Lower lobe of right lung (tissue), 2 donors: ENCODE results near the gene RAE1. TPM values are rescaled to one million over a fixed set of nuclear protein-coding genes. Genes with fewer than 3 reads are reported as not detected.

Experiments used
- ATAC-seq, 2 donors: fragments of 200-7000 bp; cut with Tn5 transposase; one replicate each; pipeline ENCODE4 v1.9.1; 2020 to 2022; ENCODE audit warnings: mild to moderate bottlenecking in 2 of 2, moderate library complexity in 2 of 2
- DNase-seq: peaks from one replicate; pipeline ENCODE4 v3.0.0-alpha.2; 2020
- H3K27ac ChIP-seq: fragments of 200-600 bp; one replicate; pipeline ENCODE4 v1.8.0; 2022
- H3K27me3 ChIP-seq: fragments of 200-600 bp; one replicate; pipeline ENCODE4 v1.8.0; 2022; ENCODE audit warnings: low read depth
- H3K36me3 ChIP-seq: fragments of 200-600 bp; one replicate; pipeline ENCODE4 v1.8.0; 2022; ENCODE audit warnings: mild to moderate bottlenecking
- H3K4me1 ChIP-seq: fragments of 200-600 bp; one replicate; pipeline ENCODE4 v1.8.0; 2022
- H3K4me3 ChIP-seq: fragments of 200-600 bp; one replicate; pipeline ENCODE4 v1.8.0; 2022; ENCODE audit warnings: mild to moderate bottlenecking
- H3K9me3 ChIP-seq: fragments of 200-600 bp; one replicate; pipeline ENCODE4 v1.8.0; 2022
- CTCF ChIP-seq: fragments of 200-600 bp; IDR thresholded peaks from one replicate; pipeline ENCODE4 v1.8.0; 2022; ENCODE audit warnings: antibody characterized with exemption, mild to moderate bottlenecking
- intact Hi-C: fragments of 100-400 bp; cut with DNase I; formaldehyde crosslinking; loops from one replicate; pipeline ENCODE4 v1.11.0; 2022
- long read RNA-seq: library from polyadenylated mRNA; unstranded; transcript quantifications from one replicate; pipeline ENCODE4 v2.0.0, GENCODE V29; 2021
- total RNA-seq: library from RNA; stranded (reverse); fragmentation: NEBNext Ultra II Directional; extraction: Animal tissue kit (Norgen Biotek cat#: 25700); gene quantifications from one replicate; pipeline ENCODE4 v1.2.1, GENCODE V29; 2021
- donor health status: DM: no; HTN: yes; CAD: no; lungs with severe emphysema.

The RAE1 gene, protein sequence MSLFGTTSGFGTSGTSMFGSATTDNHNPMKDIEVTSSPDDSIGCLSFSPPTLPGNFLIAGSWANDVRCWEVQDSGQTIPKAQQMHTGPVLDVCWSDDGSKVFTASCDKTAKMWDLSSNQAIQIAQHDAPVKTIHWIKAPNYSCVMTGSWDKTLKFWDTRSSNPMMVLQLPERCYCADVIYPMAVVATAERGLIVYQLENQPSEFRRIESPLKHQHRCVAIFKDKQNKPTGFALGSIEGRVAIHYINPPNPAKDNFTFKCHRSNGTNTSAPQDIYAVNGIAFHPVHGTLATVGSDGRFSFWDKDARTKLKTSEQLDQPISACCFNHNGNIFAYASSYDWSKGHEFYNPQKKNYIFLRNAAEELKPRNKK
- total RNA-seq: 20.6 TPM
- long read RNA-seq, transcript RAE1-203 (12 exons, 2,639 nt): major isoform, 47 of 59 reads
- long read RNA-seq, partial matches to known transcripts: 6 of 59 reads
- long read RNA-seq, other reads (novel, unspliced or antisense): 4 of 59 reads

GRCh38 chr20:57351042-57351783 is at the start of gene RAE1:
RAE1 (plus strand) TSS chr20:57351255; CDS start chr20:57354039, 2,784 bp downstream.
- peak within 1 kb of the TSS; percentile 91 for H3K27ac ChIP-seq
- no peak for TF ChIP-seq CTCF
- intact Hi-C loops: no loop called here

GRCh38 chr20:57306747-57307146 is 44.3 kb upstream of the RAE1 start:
- intact Hi-C loops: no loop called here
- H3K4me1 ChIP-seq: no peaks in the 10 kb centered on the region
- TF ChIP-seq CTCF: no peak
- no peak overlapping the region for H3K27ac ChIP-seq
- DNase-seq (no peak), ATAC-seq (no peak)
- no peaks in the 10 kb centered on the region for H3K9me3 ChIP-seq
- peaks cover 13% of the 10 kb centered on the region for H3K27me3 ChIP-seq
- H3K4me3 ChIP-seq: no peak overlapping the region
- H3K36me3 ChIP-seq: no peaks in the 10 kb centered on the region

More at GRCh38 chr20:57351042-57351783, at the start of gene RAE1:
- ATAC-seq (peak; percentile 92 to 97), DNase-seq (peak; percentile 93)
- no peaks in the 10 kb centered on the region for H3K36me3 ChIP-seq
- peak within 1 kb of the TSS; percentile 98 for H3K4me3 ChIP-seq
- H3K9me3 ChIP-seq: no peaks in the 10 kb centered on the region
- H3K27me3 ChIP-seq: no peaks in the 10 kb centered on the region
- H3K4me1 ChIP-seq: peaks cover 12% of the 10 kb centered on the region

- Histone ChIP-seq H3K36me3 (no peaks in the 10 kb centered on the region), H3K4me3 (no peak overlapping the region), H3K9me3 (no peaks in the 10 kb centered on the region), H3K27ac (no peak overlapping the region), H3K27me3 (peaks cover 14% of the 10 kb centered on the region), H3K4me1 (no peaks in the 10 kb centered on the region)
- DNase-seq (no peak), ATAC-seq (no peak)
- no peak for TF ChIP-seq CTCF
- intact Hi-C loops: no loop called here
Observed at GRCh38 chr20:57308451-57309271, 42.4 kb upstream of the RAE1 start.

- no peaks in the 10 kb centered on the region for H3K9me3 ChIP-seq
- no peak overlapping the region for H3K27ac ChIP-seq
- no peak for ATAC-seq
- H3K36me3 ChIP-seq: no peaks in the 10 kb centered on the region
- TF ChIP-seq CTCF: no peak
- peaks cover 16% of the 10 kb centered on the region for H3K27me3 ChIP-seq
- no peak overlapping the region for H3K4me3 ChIP-seq
- DNase-seq: no peak
- intact Hi-C loops: no loop called here
- H3K4me1 ChIP-seq: no peaks in the 10 kb centered on the region
Observed at GRCh38 chr20:57309544-57310115, 41.4 kb upstream of the RAE1 start.
